PC-9 (cell line): ENCODE data around the gene GRM1. TPM values are rescaled to one million over a fixed set of nuclear protein-coding genes. Genes with fewer than 3 reads are reported as not detected.

ENCODE experiments used
- BruUV-seq: library from RNA; stranded (reverse); fragments of 400-500 nt; replicated peaks from 2 replicates; lab custom pipeline; 2021; lab: Mats Ljungman, UMichigan
- CTCF ChIA-PET: fragments of 300-600 bp; sonication (Branson Sonifier 250); formaldehyde crosslinking; loops from one replicate; lab custom pipeline; 2022; ENCODE audit warnings: antibody characterized with exemption; lab: Charles Lee
- POLR2A ChIA-PET: fragments of 300-600 bp; sonication (Branson Sonifier 250); formaldehyde crosslinking; loops from one replicate; lab custom pipeline; 2022; ENCODE audit warnings: antibody characterized with exemption; ENCODE audit not compliant: unreplicated experiment; lab: Charles Lee
- DNase-seq, 2 experiments: peaks; one replicate each; pipeline versions ENCODE4 v3.0.0 to v3.0.0-alpha.2; 2015 to 2022; ENCODE audit warnings: mixed read lengths in 1 of 2
- H2AFZ ChIP-seq: fragments of 200-600 bp; sonication (generic); 2 replicates; pipeline ENCODE4 v1.8.1; 2017; ENCODE audit warnings: antibody characterized with exemption
- H3F3A ChIP-seq: fragments of 200-600 bp; sonication (generic); 2 replicates; pipeline ENCODE4 v1.8.1; 2017; ENCODE audit warnings: antibody characterized with exemption, mild to moderate bottlenecking, low read depth; ENCODE audit not compliant: insufficient read depth
- H3K27ac ChIP-seq: fragments of 200-600 bp; sonication (generic); 2 replicates; pipeline ENCODE4 v1.6.1; 2016; ENCODE audit warnings: mixed run types
- H3K27me3 ChIP-seq: fragments of 200-600 bp; sonication (generic); 2 replicates; pipeline ENCODE4 v1.6.1; 2016; ENCODE audit warnings: low read depth, mixed run types; ENCODE audit not compliant: insufficient read depth
- H3K36me3 ChIP-seq: fragments of 200-600 bp; sonication (generic); 2 replicates; pipeline ENCODE4 v1.6.1; 2016; ENCODE audit warnings: low read depth, mixed run types
- H3K4me1 ChIP-seq: fragments of 200-600 bp; sonication (generic); replicated peaks from 2 replicates; pipeline ENCODE4 v1.6.1; 2016; ENCODE audit warnings: mixed run types; ENCODE audit not compliant: insufficient read depth
- H3K4me2 ChIP-seq: fragments of 200-600 bp; sonication (generic); 2 replicates; pipeline ENCODE4 v1.6.1; 2017; ENCODE audit warnings: mixed run types
- H3K4me3 ChIP-seq: fragments of 200-600 bp; sonication (generic); 2 replicates; pipeline ENCODE4 v1.6.1; 2016; ENCODE audit warnings: mixed run types
- H3K79me2 ChIP-seq: fragments of 200-600 bp; sonication (generic); 2 replicates; pipeline ENCODE4 v1.6.1; 2017; ENCODE audit warnings: low read depth, mixed run types
- H3K9me2 ChIP-seq: fragments of 200-600 bp; sonication (generic); 2 replicates; pipeline ENCODE4 v1.8.1; 2017; ENCODE audit warnings: mild to moderate bottlenecking; ENCODE audit not compliant: insufficient read depth
- H3K9me3 ChIP-seq: fragments of 200-600 bp; sonication (generic); 2 replicates; pipeline ENCODE4 v1.8.1; 2016; ENCODE audit warnings: low read depth; ENCODE audit not compliant: insufficient read depth
- H4K20me1 ChIP-seq: fragments of 200-600 bp; sonication (generic); 2 replicates; pipeline ENCODE4 v1.8.1; 2017; ENCODE audit not compliant: insufficient read depth
- CTCF ChIP-seq: fragments of 200-600 bp; sonication (generic); conservative IDR thresholded peaks from 2 replicates; pipeline ENCODE4 v1.6.1; 2017; ENCODE audit warnings: mixed run types, antibody characterized with exemption, mild to moderate bottlenecking, moderate library complexity
- EZH2 ChIP-seq: fragments of 200-600 bp; sonication (generic); IDR thresholded peaks from 2 replicates; pipeline ENCODE4 v1.8.0; 2017; ENCODE audit warnings: antibody characterized with exemption, low read depth
- intact Hi-C: fragments of 100-400 bp; cut with micrococcal nuclease; formaldehyde crosslinking; loops from one replicate; pipeline ENCODE4 v1.10.0; 2022; ENCODE audit not compliant: unreplicated experiment
- total RNA-seq: library from RNA; stranded (reverse); gene quantifications from 2 replicates; pipeline ENCODE4 v1.2.3, GENCODE V29; 2021

GRM1 gene
- total RNA-seq, 1 experiment from 2014 or later: 0.26 TPM

- intact Hi-C loops: no loop called here
- H3K27me3 ChIP-seq: no peaks in the 10 kb centered on the region
- H3K79me2 ChIP-seq: no peaks in the 10 kb centered on the region
- POLR2A ChIA-PET: no interaction called here
- H3K4me1 ChIP-seq: no peaks in the 10 kb centered on the region; the same call in 1 of the 2 replicates
- TF ChIP-seq CTCF (no peak), EZH2 (no peak)
- H3K4me3 ChIP-seq: no peak overlapping the region
- H2AFZ ChIP-seq: no peak overlapping the region
- H3K4me2 ChIP-seq: no peak overlapping the region
- H3K27ac ChIP-seq: no peak overlapping the region
- BruUV-seq: no TSS peak
- H3K36me3 ChIP-seq: no peaks in the 10 kb centered on the region
- DNase-seq: no peak
- no peaks in the 10 kb centered on the region for H3K9me2 ChIP-seq
- H3K9me3 ChIP-seq: no peaks in the 10 kb centered on the region; the same call in 1 of the 2 replicates
- no peaks in the 10 kb centered on the region; the same call in 1 of the 2 replicates for H4K20me1 ChIP-seq
- no peaks in the 10 kb centered on the region for H3F3A ChIP-seq
- CTCF ChIA-PET: no interaction called here
Measured at GRCh38 chr6:146146836-146147235, 118.0 kb downstream of the GRM1 start.

GRCh38 chr6:146149770-146150169 lies 120.9 kb downstream of the GRM1 start:
- no peaks in the 10 kb centered on the region for H3K79me2 ChIP-seq
- POLR2A ChIA-PET: no interaction called here
- H3K4me2 ChIP-seq: no peak overlapping the region
- no TSS peak for BruUV-seq
- no peaks in the 10 kb centered on the region for H3K9me2 ChIP-seq
- no peak for TF ChIP-seq EZH2
- no peak for TF ChIP-seq CTCF
- H3K27ac ChIP-seq: no peak overlapping the region
- no peaks in the 10 kb centered on the region; the same call in 1 of the 2 replicates for H3K9me3 ChIP-seq
- no peaks in the 10 kb centered on the region for H3K27me3 ChIP-seq
- no peaks in the 10 kb centered on the region for H3K36me3 ChIP-seq
- CTCF ChIA-PET: no interaction called here
- H3K4me1 ChIP-seq: no peaks in the 10 kb centered on the region; the same call in 1 of the 2 replicates
- H2AFZ ChIP-seq: no peak overlapping the region
- no peaks in the 10 kb centered on the region; the same call in 1 of the 2 replicates for H4K20me1 ChIP-seq
- intact Hi-C loops: no loop called here
- H3F3A ChIP-seq: no peaks in the 10 kb centered on the region
- H3K4me3 ChIP-seq: no peak overlapping the region
- DNase-seq: peak in 1 of 2 experiments; percentile 1

GRCh38 chr6:146153040-146153758 lies 124.3 kb downstream of the GRM1 start:
- no peaks in the 10 kb centered on the region for H3K9me2 ChIP-seq
- BruUV-seq: no TSS peak
- H3K9me3 ChIP-seq: no peaks in the 10 kb centered on the region; the same call in 1 of the 2 replicates
- H3K4me3 ChIP-seq: no peak overlapping the region
- CTCF ChIA-PET: no interaction called here
- TF ChIP-seq CTCF (no peak), EZH2 (no peak)
- DNase-seq: no peak
- H2AFZ ChIP-seq: no peak overlapping the region
- no peaks in the 10 kb centered on the region for H3K27me3 ChIP-seq
- no peak overlapping the region for H3K4me2 ChIP-seq
- H3K36me3 ChIP-seq: no peaks in the 10 kb centered on the region
- POLR2A ChIA-PET: no interaction called here
- H4K20me1 ChIP-seq: no peaks in the 10 kb centered on the region; the same call in 1 of the 2 replicates
- intact Hi-C loops: no loop called here
- no peaks in the 10 kb centered on the region for H3F3A ChIP-seq
- H3K79me2 ChIP-seq: no peaks in the 10 kb centered on the region
- H3K27ac ChIP-seq: no peak overlapping the region
- no peaks in the 10 kb centered on the region; the same call in 1 of the 2 replicates for H3K4me1 ChIP-seq
